HG03045 (cell line): ENCODE measurements around the gene COG5.

Experiments used
- ATAC-seq: cut with Tn5 transposase; IDR thresholded peaks from one replicate; pipeline ENCODE4 v1.9.1; 2021; ENCODE audit warnings: mild to moderate bottlenecking, moderate library complexity; ENCODE audit not compliant: unreplicated experiment

Gene COG5

DNA sequence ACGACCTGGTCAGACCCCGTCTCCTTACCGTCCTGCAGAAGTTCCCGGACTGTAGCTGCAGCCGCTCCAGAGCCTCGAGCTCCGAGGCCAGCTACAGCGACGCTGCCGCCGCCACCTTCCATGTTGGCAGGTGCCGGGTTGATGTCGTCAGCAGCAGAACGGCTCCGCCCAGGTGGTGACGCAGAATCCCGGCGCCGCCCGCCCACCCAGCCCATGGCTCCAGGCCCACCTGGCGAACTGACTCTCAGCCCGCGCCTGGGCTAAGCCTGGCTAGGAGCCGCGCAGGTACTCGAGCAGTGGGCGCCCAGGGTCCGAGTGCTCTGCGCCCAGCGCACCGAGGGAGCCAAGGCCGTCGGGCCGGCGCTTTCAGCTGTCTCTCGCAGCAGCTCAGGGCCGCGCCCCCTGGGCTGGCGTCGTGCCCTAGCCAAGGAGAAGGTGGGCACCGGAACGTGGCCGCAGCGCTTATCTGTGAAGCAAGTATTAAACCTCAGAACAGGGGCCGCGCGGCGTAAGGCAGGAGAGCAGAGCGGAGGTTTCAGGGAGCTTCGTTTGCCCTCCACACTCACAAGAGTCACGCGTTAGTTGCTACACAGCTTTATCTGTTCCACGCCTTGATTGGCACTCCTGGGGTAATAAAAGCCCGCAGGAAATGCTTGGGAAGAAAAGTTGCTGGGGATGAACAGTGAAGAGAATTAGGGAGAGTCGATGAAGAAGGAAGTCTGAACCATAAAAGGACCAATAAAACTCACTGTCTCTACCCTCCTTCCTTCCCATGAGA, at the start of gene COG5, which contains the start of gene DUS4L:
Gene COG5, minus strand, starts transcription at position 146 of the 778 bp plus-strand sequence. Its CDS starts 24 bp downstream, at position 122.
Gene DUS4L, plus strand, starts transcription at position 197 of the 778 bp plus-strand sequence. CDS start 3,100 bp downstream, outside the sequence.
- peak; percentile 97 for ATAC-seq

- no peak for ATAC-seq
These were observed 49.7 kb upstream of the COG5 start for GRCh38 chr7:107613439-107613838.

DNA sequence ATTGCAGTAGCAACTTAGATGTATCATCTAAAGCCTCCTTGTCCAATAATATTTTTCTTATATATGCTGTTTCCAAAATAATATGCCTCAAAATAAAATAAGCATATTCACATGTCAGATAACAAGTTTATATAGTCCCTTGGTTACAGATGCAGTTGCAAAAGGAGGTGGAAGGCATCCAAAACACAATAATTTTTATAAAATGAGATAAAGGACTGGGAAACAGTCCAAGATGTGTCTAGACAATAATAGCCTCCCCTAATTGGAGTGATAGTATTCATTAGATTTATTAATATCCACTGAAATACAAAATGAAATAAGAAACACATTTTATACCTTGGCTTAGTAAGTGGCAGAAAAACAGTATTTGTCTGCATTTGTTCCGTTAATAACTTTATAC, 46.6 kb upstream of the COG5 start:
- no peak for ATAC-seq

- ATAC-seq = no peak
These were observed 46.1 kb upstream of the COG5 start for GRCh38 chr7:107609811-107610261.

DNA sequence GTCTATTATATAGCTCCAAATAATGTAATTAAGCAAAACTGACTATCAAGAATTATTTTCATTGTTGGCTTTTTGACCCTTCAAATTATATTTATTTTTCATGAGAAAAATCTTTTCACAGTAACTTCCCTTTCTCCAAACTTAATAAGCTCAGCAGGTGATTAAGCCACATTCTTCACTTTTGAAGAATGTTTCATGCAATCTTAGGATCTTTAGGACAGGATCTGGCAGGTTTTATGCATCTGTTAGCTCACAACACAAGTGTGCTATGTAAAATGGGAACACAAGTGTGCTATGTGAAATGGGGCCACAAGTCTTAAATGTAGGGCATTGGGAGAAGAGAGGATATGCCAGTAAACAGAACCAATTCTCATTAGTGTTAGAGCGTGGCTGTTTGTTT, 42.6 kb upstream of the COG5 start:
- ATAC-seq = no peak

DNA sequence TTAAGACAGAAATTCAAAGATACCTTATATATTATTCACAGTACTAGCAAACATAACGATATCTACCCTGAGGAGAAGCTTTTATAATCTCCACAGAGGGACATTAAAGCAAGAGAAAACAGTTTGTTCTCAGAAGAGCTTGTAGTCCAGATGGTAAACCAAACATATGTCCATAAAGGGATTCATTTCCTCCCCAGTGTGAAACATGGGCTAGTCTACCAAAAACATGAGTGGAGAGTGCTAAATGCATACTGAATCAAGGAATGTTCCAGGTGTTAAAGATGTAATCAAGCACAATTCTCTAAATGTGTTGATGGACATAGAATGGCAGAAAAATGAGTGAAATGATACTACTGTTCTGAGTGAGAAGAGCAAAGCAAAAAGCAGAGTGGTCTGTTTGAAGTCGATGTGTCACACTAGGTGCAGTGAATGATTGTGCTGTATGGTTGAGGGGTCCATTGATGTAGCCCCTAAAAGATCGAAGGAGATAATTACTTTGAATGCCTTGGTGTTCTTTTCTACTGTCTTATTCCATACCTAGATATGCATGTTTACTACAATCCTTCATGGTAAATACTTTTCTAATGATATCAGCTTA, 41.6 kb upstream of the COG5 start:
- no peak for ATAC-seq

GRCh38 chr7:107600816-107601215, 37.1 kb upstream of the COG5 start:
- no peak for ATAC-seq

- no peak for ATAC-seq
These were observed 35.5 kb upstream of the COG5 start for GRCh38 chr7:107599262-107599661.

GRCh38 chr7:107597953-107598352, 34.2 kb upstream of the COG5 start:
- no peak for ATAC-seq

GRCh38 chr7:107597582-107597916, 33.8 kb upstream of the COG5 start:
- no peak for ATAC-seq

DNA sequence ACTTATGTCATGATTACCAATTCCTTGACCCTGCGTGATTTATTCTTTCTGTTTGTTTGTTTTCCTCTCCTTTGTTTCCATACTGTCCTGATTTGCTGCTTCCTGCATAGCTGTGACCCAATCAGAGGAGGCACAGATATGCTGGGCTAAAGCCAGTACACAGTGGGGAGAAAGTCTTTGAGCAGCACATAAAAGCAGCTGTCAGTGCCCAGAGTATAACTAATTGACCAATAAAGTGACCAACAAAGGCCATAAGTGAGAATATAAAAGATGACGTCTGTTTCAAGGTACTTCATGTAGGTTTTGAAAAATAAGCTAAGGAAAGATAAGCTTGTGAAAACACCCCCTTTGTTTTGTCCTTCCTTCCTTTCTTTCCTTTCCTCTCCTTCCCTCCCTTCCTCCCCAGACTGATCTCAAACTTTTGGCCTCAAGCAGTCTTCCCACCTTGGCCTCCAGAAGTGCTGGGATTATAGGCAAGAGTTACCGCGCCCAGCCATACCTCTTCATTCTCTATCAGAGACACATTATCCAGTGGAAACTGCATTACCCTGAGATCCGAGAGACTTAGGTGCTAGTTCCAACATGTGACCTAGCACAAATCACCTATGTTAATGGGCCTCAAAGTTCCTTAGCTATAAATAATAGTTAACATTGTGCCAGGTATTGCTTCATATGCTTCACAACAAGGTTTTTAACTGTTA, 33.3 kb upstream of the COG5 start:
- no peak for ATAC-seq

GRCh38 chr7:107594961-107595737, 31.4 kb upstream of the COG5 start:
- ATAC-seq = no peak

- no peak for ATAC-seq
These were observed 29.3 kb upstream of the COG5 start for GRCh38 chr7:107593025-107593410.

- no peak for ATAC-seq
These were observed 28.8 kb upstream of the COG5 start for GRCh38 chr7:107592361-107593024.

- ATAC-seq = no peak
These were observed 27.7 kb upstream of the COG5 start for GRCh38 chr7:107591421-107591820.

DNA sequence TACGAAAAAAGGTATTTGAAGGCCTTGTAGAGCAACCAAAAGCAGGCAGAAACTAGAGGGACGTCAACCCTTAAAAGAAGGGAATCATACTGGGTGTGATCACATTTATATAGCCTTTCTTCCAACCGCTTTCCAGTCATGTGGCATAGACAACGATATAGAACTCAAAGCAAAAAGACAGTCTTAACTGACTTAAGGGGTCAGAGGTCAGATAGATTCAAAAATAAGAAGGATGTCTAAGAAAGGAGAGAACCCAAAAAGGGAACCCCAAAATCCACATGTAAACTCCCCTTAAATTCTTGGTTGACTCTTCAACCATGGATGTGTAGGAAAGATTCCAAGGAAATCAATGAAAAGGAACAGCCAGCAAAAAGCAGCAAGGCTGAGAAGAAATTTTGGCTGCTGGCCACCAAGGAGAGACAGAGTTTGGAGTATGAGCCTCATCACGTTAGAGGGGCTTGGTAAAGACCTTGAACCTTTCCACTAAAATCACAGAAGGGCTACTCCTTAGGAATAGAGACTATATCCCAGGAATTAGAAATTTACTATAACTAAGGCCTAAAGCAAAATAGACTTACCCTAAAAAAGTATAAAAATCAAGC, 24.9 kb upstream of the COG5 start:
- no peak for ATAC-seq

GRCh38 chr7:107584716-107585115, 21.0 kb upstream of the COG5 start:
- ATAC-seq = no peak

DNA sequence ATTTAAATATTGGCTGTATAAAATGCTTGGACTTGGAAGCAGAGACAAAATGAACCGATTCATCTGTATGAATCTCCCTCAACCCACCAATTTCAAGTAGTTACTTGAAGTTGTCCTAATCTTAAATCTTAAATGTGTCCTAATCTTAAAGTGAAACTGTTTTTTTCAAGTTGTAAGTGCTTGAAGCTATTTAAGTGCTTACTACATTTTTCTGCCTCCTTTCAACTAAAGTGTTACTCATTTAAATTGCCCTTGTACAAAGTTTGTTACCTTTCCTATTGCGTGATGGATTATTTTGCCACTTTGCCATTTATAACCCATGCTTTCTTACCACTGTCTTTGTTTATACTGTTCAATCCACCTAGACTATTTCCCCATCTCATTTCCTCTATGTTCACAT, 19.2 kb upstream of the COG5 start:
- ATAC-seq = no peak

DNA sequence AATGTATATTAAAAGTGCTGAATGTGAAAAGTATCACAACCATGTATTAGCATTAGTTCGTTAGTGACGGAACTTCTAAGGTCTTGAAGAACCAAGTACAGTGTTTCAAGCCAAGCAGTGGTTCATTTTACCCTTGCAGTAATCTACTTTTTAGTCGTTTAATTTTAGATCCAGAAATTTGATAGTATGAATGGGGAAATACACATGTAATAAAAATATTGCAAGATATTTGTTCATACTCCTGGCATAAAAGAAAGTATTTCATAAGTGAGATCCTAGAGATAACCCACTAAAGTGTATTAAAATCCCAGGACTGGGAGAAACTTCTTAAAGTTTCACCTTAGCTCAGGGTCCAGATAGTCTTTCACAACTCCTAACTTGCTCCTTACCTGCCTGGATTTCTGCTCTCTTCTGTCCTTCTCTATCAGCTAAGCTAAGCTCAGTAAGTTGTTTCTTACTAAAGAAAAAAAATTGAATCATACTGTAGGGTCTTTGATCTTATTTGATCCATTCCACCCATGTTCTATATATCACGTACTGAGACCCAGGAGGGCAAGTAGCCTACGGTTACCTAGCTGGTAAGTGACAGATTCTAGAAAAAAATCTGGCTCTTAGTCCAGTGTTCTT, 17.8 kb upstream of the COG5 start:
- no peak for ATAC-seq
